ENCODE results near the gene ERC1.

ERC1 gene

GRCh38 chr12:1300460-1300859 lies 309.4 kb downstream of the ERC1 start:
- no peak for TF ChIP-seq CTCF (IDR thresholded peaks at IDR 0.05; ENCODE audit: low read depth, low read length, missing control alignments)
- DNase-seq (ENCODE audit: extremely low read depth, low read depth) = no peak
- H3K4me3 ChIP-seq (replicated peaks; ENCODE audit: low read depth, low read length) = no peak overlapping the region

GRCh38 chr12:1302201-1302870 lies 311.3 kb downstream of the ERC1 start:
- H3K4me3 ChIP-seq (replicated peaks; ENCODE audit: low read depth, low read length) = no peak overlapping the region
- no peak for DNase-seq (ENCODE audit: extremely low read depth, low read depth)
- no peak for TF ChIP-seq CTCF (IDR thresholded peaks at IDR 0.05; ENCODE audit: low read depth, low read length, missing control alignments)

- no peak for DNase-seq (ENCODE audit: extremely low read depth, low read depth)
- H3K4me3 ChIP-seq (replicated peaks; ENCODE audit: low read depth, low read length) = no peak overlapping the region
- no peak for TF ChIP-seq CTCF (IDR thresholded peaks at IDR 0.05; ENCODE audit: low read depth, low read length, missing control alignments)
Measured at GRCh38 chr12:1305063-1305434, 314.0 kb downstream of the ERC1 start.

GRCh38 chr12:1305791-1306500 lies 314.9 kb downstream of the ERC1 start:
- no peak overlapping the region for H3K4me3 ChIP-seq (replicated peaks; ENCODE audit: low read depth, low read length)
- TF ChIP-seq CTCF (IDR thresholded peaks at IDR 0.05; ENCODE audit: low read depth, low read length, missing control alignments) = no peak
- DNase-seq (ENCODE audit: extremely low read depth, low read depth) = no peak

GRCh38 chr12:1306817-1307216 lies 315.8 kb downstream of the ERC1 start:
- no peak for DNase-seq (ENCODE audit: extremely low read depth, low read depth)
- no peak for TF ChIP-seq CTCF (IDR thresholded peaks at IDR 0.05; ENCODE audit: low read depth, low read length, missing control alignments)
- H3K4me3 ChIP-seq (replicated peaks; ENCODE audit: low read depth, low read length) = no peak overlapping the region

- no peak overlapping the region for H3K4me3 ChIP-seq (replicated peaks; ENCODE audit: low read depth, low read length)
- no peak for TF ChIP-seq CTCF (IDR thresholded peaks at IDR 0.05; ENCODE audit: low read depth, low read length, missing control alignments)
Measured at GRCh38 chr12:1307796-1308195, 316.8 kb downstream of the ERC1 start.

More at GRCh38 chr12:1307796-1308195, 316.8 kb downstream of the ERC1 start:
- DNase-seq (ENCODE audit: extremely low read depth, low read depth) = no peak

Measured in HFF-Myc (cell line).